HG02798 (cell line): ENCODE measurements around the gene MET.
"Not testable (repeated sequence)": the region's sequence is repeated elsewhere in the genome, so short reads cannot be mapped to it uniquely, and the experiment has no call there.

ENCODE experiments used
- ATAC-seq: cut with Tn5 transposase; IDR thresholded peaks from one replicate; pipeline ENCODE4 v1.9.1; 2021; ENCODE audit warnings: mild to moderate bottlenecking; ENCODE audit not compliant: unreplicated experiment, poor library complexity

Gene MET

DNA sequence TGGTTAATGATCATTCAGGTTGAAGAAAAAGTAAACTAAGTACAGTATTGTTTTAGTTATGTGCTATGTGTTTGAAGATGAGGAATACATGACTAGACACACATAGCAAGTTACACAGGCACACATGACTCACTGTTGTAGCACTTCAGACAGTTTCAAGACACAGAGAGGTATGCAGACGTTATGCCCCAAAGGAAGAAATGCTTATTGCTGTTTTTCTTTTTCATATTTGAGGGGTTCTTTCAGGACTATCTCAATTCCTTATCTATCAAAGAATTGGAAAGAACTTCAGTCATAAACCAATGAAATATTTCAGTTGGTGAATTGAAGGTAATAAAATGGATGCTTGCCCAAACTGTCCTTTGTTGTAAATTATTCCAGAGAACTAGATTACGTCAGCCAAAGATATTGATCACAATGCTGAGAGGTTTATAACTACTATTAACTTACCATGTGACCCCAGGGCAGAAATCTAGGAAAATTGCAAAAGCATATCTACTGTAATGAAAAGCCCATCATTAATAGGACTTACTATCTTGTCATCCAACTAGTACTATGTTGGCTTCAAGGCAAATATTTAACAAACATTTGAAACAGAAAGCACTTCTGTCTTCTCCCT lies 129.2 kb downstream of the MET start:
- ATAC-seq, result no peak

DNA sequence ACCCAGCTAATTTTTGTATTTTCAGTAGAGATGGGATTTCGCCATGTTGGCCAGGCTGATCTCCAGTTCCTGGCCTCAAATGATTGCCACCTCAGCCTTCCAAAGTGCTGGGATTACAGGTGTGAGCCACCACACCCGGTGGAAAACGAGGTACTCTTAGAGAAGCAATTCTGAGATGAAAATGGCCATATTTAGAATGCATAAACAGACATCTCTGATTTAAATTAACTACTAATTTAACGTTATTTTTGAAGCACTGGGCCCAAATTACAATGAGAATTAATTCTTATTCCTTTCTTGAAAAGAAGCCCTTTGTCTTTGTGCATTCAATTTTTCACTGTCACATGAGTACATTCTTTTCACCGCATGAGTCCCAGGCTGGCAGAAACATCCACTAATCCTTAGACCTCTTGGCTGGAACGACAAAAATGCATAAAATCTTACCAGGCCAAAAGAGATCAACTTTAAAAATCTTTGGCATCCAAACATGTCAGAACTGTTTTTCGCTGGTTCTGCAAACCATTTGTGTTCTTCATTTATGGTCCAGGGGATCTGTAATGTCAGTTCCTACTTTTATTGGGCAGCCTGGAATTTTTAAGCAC lies 130.2 kb downstream of the MET start:
- ATAC-seq, result no peak

DNA sequence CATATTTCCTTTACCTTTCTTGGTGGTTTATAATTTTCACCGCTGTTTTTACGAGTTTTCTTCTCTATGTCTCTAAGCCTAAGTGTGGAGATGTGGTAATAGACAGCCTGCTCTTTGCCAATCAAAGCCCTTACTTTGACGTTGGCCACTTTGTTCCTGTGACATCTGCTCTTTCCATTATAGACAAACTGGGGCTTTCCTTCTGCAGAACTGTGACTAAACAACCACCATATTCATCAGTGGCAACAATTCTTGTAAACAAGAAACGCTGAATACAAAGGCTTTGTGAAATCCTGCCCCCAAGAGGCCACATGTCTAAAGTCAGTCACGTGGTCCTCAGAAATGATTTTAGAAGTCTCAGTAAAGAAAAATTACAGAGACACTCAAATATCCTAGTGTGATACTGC lies 130.8 kb downstream of the MET start:
- ATAC-seq, result peak; percentile 74

DNA sequence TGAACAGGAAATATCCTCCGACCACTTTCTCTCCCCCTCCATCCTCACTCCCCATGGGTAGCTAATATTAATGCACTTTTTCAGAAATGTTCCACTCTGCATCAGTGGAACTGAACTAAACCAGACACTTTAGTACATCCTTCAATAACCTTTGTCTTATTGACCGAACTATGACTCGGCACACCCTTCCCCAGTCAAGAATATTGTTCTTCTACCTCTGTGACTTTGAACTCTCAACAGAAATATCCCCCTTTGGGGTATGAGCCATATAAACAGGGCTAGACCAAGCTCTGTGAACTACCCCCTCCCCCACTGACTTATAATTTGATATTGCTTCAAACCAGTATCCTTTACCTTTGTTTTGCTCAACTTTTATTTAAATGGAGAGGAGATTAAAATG lies 132.5 kb downstream of the MET start:
- no peak for ATAC-seq

DNA sequence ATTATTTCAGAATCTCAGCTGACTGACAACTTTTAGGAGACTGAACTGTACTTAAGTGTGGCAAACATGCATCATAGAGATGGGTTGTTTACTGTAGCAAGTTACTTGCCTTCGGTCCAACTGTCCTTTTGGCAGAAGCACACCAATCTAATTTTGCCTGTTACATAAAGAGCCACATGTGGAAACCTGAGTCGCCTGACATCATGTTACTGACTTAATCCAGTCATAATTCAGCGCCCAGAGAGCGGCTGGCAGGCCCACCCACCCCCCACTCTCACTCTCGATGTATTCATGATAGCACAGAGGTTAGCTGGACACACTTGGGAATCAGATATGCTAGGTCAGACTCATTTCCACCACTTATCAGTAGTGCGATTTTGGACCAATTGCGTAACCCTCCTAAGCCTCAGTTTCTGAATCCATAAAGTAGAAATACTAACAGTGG lies 133.1 kb downstream of the MET start:
- ATAC-seq, result no peak

DNA sequence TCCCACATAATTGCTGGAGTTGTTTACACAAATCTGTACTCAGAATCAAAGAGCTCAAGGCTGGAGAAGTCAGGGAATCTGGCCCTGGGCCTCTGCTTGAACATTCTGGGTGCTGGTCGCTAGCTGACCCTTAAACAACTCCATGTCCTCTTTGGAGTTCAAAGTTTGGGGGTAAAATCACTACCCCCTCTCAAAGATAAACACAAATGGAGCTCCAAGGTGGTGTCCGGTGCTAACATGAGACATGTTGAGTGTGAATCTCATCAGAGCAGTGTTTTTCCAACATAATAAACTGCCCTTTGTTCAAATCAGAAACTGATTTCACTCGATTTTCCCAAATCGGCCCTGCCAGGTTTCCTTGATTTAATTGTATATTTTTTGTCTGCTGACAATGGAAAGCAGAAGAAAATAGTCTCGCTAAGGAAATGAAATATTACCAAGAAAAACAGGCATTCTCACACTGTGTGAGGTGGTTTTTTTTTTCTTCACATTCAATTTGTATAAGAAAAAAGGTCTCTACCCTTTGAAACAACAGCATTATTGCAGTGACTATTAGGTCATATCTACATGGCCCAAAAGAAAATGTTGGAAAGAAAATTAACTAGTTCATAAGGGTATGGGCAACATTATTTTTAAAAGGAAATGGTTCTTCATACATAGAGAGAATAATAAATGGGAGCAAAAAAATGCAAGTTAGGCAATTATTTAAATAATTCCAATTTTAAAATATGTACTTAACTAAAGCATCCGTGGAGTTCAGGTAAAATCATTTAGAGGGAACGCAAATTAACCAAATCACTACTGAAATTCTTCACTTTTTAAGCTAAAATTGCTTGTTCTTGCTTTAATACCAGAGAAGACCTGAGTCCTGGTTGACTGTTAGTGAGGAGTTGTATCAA lies 134.3 kb downstream of the MET start:
- no peak for ATAC-seq

DNA sequence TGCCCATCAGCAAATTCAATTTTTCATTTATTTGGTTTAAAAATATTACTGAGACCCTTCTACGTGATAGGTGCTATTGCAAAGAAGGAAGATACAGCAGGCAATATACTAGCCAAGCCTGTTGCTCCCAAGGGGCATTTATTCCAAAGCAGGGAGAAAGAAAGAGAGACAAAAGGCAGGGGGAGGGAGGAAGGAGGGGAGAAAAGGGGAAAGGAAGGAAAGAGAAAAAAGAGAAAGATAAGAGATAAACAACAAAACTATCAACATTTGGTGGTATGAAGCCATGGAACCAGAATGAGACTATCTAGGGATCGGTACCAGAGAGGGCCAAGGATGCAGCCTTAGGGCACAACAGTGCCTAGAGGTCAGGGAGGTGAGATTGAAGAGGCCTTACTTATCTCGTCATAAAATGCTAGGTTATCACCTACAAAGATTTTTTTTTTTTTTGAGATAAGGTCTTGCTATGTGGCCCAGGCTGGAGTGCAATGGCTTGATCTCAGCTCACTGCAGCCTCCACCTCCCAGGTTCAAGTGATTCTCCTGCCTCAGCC lies 135.1 kb downstream of the MET start:
- ATAC-seq, result no peak

DNA sequence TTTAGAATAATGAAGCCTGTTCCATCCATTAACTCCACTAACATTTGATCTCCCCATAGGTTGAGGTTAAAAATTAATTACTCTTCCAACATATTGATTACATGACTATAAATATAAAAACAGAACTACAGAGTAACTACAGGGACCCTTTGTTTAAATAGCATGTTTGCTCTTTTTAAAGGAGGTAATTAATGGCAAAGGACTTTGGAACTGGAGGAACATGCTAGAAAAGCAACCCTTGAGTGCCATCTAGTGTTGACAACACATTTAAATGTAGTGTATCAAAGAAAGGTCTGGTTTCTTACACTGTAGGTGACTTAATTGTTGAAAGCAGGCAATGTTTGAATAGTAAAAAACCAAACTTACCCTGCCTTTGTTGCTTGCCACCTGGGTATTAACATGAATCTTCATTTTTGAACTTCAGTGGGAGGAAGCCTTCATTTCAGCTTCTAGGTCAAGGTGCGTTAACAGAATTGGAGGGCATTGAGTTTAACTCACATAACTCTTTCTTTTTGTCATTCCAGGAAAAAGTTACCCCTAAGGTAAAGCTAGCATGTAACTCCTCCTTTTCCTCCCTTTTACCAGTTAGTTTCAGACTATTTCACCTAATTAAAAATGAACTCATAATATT lies 137.8 kb downstream of the MET start:
- ATAC-seq, result peak; percentile 69

DNA sequence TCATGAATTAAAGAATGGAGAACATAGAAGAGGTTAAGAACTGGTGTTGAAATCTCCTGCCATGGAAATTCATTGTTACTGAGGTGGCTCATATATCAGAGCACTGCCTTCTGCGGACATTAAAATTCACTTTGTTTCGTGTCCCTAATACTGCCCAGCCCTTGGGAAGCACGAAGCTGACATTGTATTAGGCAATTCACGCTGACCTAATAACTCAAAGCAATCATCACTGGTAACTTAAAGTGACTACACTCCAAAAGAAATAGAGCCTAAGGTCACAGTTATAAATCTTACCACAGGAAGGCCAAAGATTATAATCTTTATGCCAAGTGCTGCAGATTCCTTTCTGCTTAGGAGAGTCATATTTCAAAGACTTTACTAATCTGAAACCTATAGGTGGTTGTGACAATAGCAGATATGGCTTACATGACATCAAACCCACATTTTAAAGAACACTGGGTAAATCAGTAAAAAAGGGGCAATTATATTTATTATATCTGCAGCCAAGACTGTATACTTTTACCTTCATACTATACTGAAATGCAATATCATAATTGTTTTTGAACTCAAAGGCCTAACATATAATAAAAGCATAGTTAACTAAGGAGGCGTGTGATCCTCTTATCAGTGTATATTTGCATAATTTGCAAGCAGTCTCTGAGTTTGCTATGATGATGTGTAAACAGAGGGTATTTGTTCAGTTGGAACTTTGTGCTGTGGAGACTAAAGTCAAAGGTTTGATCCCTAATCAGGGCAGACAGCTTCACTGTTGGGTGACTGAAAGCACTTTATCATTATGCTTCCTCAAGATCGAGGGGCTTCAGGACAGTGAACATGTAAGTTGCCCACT lies 138.5 kb downstream of the MET start:
- ATAC-seq, result no peak

DNA sequence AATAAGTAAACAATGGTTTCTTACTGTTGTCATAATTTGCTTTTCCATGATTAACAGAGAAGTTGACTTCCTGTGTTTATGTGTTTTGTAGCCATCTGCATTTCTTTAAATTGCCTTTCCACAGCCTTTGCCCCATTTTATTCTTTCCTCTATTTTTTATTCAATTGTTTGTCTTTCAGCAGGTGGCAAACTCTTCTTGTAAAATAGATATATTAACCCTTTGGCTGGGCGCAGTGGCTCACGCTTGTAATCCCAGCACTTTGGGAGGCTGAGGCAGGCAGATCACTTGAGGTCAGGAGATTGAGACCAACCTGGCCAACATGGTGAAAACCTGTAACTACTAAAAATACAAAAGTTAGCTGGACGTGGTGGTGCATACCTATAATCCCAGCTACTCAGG lies 139.8 kb downstream of the MET start:
- ATAC-seq, result no peak

DNA sequence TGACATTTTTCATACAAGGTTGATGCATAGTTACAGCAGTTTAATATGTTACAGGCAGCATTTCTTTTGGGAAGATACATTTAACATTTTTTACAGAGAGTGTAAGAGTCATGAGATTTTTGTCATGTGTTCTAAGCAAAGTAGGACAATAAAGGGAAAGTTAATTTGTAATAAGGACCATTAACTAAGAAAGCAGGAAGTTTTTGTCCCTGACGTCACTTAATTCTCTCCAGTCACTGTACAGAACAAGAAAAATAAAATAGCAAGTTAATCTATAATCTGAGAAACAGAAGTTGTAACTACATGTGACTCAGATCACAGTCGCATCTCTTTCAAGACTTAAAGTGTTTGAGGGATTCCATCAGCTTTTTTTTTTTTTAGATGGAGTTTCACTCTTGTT lies 140.9 kb downstream of the MET start:
- no peak for ATAC-seq

DNA sequence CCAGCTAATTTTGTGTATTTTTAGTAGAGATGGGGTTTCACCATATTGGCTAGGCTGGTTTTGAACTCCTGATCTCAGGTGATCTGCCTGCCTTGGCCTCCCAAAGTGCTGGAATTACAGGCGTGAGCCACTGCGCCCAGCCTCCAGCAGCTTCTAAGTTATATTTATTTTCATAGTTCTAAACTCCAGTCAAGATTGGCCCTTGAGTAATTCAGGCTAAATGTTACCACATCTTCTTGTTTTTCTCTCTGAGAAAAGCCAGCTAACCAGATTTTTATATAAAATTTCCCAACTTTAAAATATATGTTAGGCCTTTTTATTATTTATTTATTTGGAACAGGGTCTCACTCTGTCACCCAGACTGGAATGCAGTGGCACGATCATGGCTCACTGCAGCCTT lies 141.4 kb downstream of the MET start:
- not testable (repeated sequence) for ATAC-seq

DNA sequence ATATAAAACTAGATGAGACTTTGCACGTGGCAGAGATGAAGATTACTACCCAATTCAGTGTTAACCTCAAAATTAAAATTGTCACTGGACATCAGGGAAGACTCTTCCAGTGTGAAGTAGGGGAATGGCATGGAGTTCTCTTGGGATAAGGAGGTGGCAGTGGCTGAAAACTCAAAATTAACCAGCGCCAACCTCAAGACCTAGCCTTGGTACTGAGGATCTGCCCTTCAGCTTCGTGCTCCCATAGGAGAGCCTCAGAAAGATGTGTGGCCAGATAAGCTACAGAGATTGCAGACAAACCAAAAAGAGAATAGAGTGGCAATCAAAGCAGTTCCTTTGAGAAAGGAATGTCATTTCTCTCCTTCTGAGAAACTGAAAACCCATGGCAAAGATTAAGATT lies 143.0 kb downstream of the MET start:
- ATAC-seq, result no peak

DNA sequence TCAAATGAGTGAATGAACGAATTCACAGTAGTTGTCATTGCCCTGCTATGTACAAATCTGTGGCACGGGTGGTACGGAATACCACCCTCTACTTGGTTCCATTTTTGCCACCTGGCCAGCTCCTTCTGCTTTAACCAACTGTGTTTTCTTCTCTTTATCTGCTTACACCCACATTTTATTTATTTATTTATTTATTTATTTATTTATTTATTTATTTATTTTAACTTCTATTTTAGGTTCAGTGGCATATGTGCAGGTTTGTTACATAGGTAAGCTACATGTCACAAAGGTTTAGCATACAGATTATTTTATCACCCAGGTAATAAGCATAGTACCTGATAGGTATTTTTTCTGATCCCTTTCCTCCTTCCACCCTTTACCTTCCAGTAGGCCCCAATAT lies 148.2 kb downstream of the MET start:
- no peak for ATAC-seq

DNA sequence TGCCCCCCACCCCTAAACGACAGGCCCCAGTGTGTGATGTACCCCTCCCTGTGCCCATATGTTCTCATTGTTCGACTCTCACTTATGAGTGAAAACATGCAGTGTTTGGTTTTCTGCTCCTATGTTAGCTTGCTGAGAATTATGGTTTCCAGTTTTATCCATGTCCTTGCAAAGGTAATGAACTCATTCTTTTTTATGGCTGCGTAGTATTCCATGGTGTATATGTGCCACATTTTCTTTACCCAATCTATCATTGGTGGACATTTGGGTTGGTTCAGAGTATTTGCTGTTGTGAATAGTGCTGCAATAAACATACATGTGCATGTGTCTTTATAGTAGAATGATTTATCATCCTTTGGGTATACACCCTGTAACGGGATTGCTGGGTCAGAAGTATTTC lies 149.7 kb downstream of the MET start:
- not testable (repeated sequence) for ATAC-seq

DNA sequence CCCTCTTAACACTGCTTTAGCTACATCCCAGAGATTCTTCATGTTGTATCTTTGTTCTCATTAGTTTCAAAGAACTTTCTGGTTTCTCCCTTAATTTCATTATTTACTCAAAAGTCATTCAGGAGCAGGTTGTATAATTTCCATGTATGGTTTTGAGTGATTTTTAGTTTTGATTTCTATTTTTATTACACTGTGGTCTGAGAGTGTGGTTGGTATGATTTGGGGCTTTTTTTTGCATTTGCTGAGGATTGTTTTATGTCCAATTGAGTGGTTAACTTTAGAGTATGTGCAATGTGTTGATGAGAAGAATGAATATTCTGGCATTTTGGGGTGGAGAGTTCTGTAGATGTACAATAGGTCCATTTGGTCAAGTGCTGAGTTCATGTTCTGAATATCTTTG lies 152.5 kb downstream of the MET start:
- ATAC-seq, result no peak

DNA sequence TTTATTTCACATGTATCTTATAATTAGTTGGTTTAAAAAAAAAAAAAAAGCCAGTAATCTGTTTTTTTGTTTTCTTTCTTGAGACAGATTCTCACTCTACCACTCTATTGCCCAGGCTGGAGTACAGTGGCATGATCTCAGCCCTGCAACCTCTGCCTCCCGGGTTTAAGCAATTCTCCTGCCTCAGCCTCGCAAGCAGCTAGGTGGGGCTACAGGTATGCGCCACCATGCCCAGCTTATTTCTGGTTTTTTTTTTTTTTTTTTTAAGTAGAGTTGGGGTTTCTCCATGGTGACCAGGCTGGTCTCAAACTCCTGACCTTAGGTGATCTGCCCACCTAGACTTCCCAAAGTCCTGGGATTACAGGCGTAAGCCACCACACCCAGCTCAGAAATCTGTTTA lies 156.3 kb downstream of the MET start:
- no peak for ATAC-seq

DNA sequence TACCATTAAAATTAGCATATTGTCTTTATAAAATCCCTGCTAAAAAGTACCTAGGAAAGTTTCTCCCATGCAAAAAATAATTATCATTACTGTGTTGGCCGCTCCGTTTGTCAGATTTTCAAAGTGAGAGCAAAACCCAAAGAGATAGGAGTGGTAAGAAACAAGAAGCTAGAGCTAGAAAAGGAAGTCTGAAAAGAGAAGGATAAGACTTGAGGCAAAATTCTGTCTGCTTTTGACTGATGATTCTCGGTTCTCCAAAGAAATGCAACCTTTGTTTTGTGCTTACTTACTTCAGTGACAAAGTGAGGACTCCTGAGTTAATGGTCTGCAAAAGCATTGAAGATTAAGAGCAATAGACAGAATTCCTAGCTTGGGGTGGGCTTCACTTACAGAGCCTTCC lies 157.0 kb downstream of the MET start:
- no peak for ATAC-seq

DNA sequence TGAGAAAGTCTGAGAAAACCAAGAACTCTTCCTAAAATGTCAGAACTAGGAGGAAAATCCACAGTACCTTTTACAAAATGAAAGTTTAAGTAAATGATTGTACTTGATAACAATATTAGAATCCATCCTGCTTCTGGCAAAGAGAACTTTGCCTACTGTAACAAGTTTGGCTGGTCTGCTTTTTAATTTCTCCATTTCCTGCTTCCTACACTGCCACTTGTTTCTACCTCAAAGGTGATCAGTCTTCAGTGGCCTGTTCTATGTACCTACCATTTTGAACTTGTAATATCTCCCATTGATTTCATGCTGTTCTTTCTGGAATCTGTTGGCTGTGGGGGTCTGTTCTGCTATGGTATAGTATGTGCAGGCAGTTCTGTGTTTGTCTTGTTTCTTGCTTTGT lies 157.5 kb downstream of the MET start:
- ATAC-seq, result no peak

DNA sequence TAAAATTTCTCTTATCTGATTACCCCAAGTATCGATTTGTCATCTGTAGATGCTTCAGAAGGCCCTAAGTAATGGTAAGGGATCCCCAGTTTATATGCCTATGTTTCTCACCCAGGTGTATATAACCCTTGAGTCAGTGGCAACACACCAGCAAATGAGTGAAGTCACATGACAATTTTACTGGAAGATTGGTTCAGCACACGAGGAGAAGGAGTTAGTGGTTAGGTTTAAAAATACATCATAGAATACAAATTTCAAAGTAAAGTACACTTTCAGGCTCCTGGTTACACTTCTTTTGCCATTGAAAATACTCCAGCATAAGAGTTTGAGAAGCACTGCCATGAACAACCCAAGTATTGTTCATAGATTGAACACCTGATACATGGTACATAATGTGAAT lies 160.7 kb downstream of the MET start:
- no peak for ATAC-seq
